Measurements from ENCODE around the gene P4HA2. TPM values are rescaled to one million over a fixed set of nuclear protein-coding genes. Genes with fewer than 3 reads are reported as not detected.

The P4HA2 gene
- total RNA-seq, 4 donors from 2014 or later: 22.1 to 53.5 (median 32.7) TPM

GRCh38 chr5:132213666-132214065 lies 14.0 kb downstream of the P4HA2 start:
- 98% methylated on average over 7 of the region's 7 CpGs; no CpG with 5 or more reads in 1 of the 2 donors for WGBS, 2 donors (ENCODE audit: low coverage in 1 of 2)
- in situ Hi-C loops (cut with MboI; ENCODE audit: low pct_ligation_motif_present in 1 of 4, low pct_unique_long_range_greater_than_20kb in 1 of 4, low sequenced_read_pairs in 3 of 4) (no loop called here), intact Hi-C loops (cut with DNase I; ENCODE audit: low total_unique reads) (loop anchor here (5.0 kb wide), 1 partner anchor 749 kb away; the partner anchor contains the start of gene AFF4)
- DNase-seq: no peak
- Histone ChIP-seq H3K4me1 (peaks cover 6 to 16% (median 7%) of the 10 kb centered on the region in 4 donors), H3K27ac (no peak overlapping the region), H3K4me3 (no peak overlapping the region), H3K27me3 (no peaks in the 10 kb centered on the region), H3K9me3 (no peaks in the 10 kb centered on the region), H3K36me3 (peaks cover 0 to 36% (median 12%) of the 10 kb centered on the region in 4 donors)
- TF ChIP-seq EP300 (IDR thresholded peaks at IDR 0.05; ENCODE audit: low read depth): no peak
- no peak for TF ChIP-seq POLR2AphosphoS5 (IDR thresholded peaks at IDR 0.05)
- TF ChIP-seq, protein P1, sequence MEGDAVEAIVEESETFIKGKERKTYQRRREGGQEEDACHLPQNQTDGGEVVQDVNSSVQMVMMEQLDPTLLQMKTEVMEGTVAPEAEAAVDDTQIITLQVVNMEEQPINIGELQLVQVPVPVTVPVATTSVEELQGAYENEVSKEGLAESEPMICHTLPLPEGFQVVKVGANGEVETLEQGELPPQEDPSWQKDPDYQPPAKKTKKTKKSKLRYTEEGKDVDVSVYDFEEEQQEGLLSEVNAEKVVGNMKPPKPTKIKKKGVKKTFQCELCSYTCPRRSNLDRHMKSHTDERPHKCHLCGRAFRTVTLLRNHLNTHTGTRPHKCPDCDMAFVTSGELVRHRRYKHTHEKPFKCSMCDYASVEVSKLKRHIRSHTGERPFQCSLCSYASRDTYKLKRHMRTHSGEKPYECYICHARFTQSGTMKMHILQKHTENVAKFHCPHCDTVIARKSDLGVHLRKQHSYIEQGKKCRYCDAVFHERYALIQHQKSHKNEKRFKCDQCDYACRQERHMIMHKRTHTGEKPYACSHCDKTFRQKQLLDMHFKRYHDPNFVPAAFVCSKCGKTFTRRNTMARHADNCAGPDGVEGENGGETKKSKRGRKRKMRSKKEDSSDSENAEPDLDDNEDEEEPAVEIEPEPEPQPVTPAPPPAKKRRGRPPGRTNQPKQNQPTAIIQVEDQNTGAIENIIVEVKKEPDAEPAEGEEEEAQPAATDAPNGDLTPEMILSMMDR (IDR thresholded peaks at IDR 0.05): no peak
- TF ChIP-seq POLR2A (IDR thresholded peaks at IDR 0.05): no peak

DNA sequence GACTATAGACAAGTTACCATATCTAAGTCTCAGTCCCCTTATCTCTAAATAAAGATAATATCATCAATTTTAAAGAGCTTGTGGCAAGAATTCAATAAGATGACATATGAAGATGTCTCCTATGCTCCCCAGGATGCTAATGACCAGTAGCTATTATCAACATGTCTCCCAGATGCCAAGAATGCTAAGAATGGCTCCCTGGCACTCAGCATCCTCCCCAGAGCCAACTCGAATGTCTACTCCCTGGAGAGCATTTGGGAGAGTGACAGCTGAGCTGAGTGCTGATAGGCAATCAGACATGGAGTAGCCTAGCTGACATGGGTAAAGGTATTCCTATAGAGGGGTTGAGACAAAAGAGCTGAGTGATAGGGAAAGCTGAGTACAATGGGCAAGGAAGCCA lies 15.9 kb downstream of the P4HA2 start:
- no peak for TF ChIP-seq POLR2A (IDR thresholded peaks at IDR 0.05)
- H3K27me3 ChIP-seq: no peaks in the 10 kb centered on the region
- 71% methylated on average over 1 of the region's 1 CpG; no CpG with 5 or more reads in 1 of the 2 donors for WGBS, 2 donors (ENCODE audit: low coverage in 1 of 2)
- in situ Hi-C loops (cut with MboI; ENCODE audit: low pct_ligation_motif_present in 1 of 4, low pct_unique_long_range_greater_than_20kb in 1 of 4, low sequenced_read_pairs in 3 of 4) (no loop called here), intact Hi-C loops (cut with DNase I; ENCODE audit: low total_unique reads) (loop anchor here (5.0 kb wide), 1 partner anchor 751 kb away; the partner anchor contains the start of gene AFF4)
- peaks cover 0 to 29% (median 12%) of the 10 kb centered on the region in 4 donors for H3K36me3 ChIP-seq
- H3K4me1 ChIP-seq: peaks cover 6 to 16% (median 7%) of the 10 kb centered on the region in 4 donors
- H3K4me3 ChIP-seq: no peak overlapping the region
- H3K9me3 ChIP-seq: no peaks in the 10 kb centered on the region
- no peak for DNase-seq
- H3K27ac ChIP-seq: no peak overlapping the region

- Histone ChIP-seq H3K4me3 (no peak overlapping the region), H3K4me1 (peaks cover 6 to 16% (median 7%) of the 10 kb centered on the region in 4 donors), H3K9me3 (no peaks in the 10 kb centered on the region), H3K27me3 (no peaks in the 10 kb centered on the region), H3K27ac (no peak overlapping the region), H3K36me3 (peaks cover 0 to 29% (median 12%) of the 10 kb centered on the region in 4 donors)
- TF ChIP-seq POLR2A (IDR thresholded peaks at IDR 0.05): no peak
- no peak for TF ChIP-seq EP300 (IDR thresholded peaks at IDR 0.05; ENCODE audit: low read depth)
- TF ChIP-seq, protein P1 (IDR thresholded peaks at IDR 0.05): no peak
- no peak for TF ChIP-seq POLR2AphosphoS5 (IDR thresholded peaks at IDR 0.05)
- DNase-seq: no peak
- in situ Hi-C loops (cut with MboI; ENCODE audit: low pct_ligation_motif_present in 1 of 4, low pct_unique_long_range_greater_than_20kb in 1 of 4, low sequenced_read_pairs in 3 of 4): no loop called here
- intact Hi-C loops (cut with DNase I; ENCODE audit: low total_unique reads): loop anchor here (5.0 kb wide), 1 partner anchor 751 kb away; the partner anchor contains the start of gene AFF4
- WGBS, 2 donors (ENCODE audit: low coverage in 1 of 2): 75 to 95% methylated on average over 1 of the region's 1 CpG
Measured at GRCh38 chr5:132210944-132211343, 16.7 kb downstream of the P4HA2 start.

- DNase-seq: no peak
- TF ChIP-seq POLR2AphosphoS5 (IDR thresholded peaks at IDR 0.05): no peak
- no peak for TF ChIP-seq POLR2A (IDR thresholded peaks at IDR 0.05)
- TF ChIP-seq, protein P1 (IDR thresholded peaks at IDR 0.05): no peak
- no peak for TF ChIP-seq EP300 (IDR thresholded peaks at IDR 0.05; ENCODE audit: low read depth)
- in situ Hi-C loops (cut with MboI; ENCODE audit: low pct_ligation_motif_present in 1 of 4, low pct_unique_long_range_greater_than_20kb in 1 of 4, low sequenced_read_pairs in 3 of 4): no loop called here
- peaks cover 0 to 29% (median 12%) of the 10 kb centered on the region in 4 donors for H3K36me3 ChIP-seq
- 95% methylated on average over 11 of the region's 11 CpGs; no CpG with 5 or more reads in 1 of the 2 donors for WGBS, 2 donors (ENCODE audit: low coverage in 1 of 2)
- no peak overlapping the region for H3K27ac ChIP-seq
- intact Hi-C loops (cut with DNase I; ENCODE audit: low total_unique reads): loop anchor here (5.0 kb wide), 1 partner anchor 752 kb away; the partner anchor contains the start of gene AFF4
- no peaks in the 10 kb centered on the region for H3K9me3 ChIP-seq
- H3K4me1 ChIP-seq: peaks cover 6 to 13% (median 6%) of the 10 kb centered on the region in 4 donors
- H3K27me3 ChIP-seq: no peaks in the 10 kb centered on the region
- no peak overlapping the region for H3K4me3 ChIP-seq
Measured at GRCh38 chr5:132209901-132210545, 17.6 kb downstream of the P4HA2 start.
